Upper lobe of left lung (tissue), 4 donors: ENCODE data around the gene RAD50.

ENCODE experiments used
- POLR2AphosphoS5 ChIP-seq, 2 donors: sonication (generic); formaldehyde crosslinking; IDR thresholded peaks; one replicate each; pipeline ENCODE4 v1.5.1; 2017; ENCODE audit warnings: antibody characterized with exemption in 2 of 2
- TF ChIP-seq, protein P1 (sequence below), 6 experiments: fragments of 450-650 bp in 4 of 6; fragments of 200-600 bp in 2 of 6; sonication (generic) in 2 of 6; IDR thresholded peaks; one replicate each; pipeline ENCODE4 v1.5.1; 2016 to 2019; ENCODE audit warnings: antibody characterized with exemption in 6 of 6

DNA sequence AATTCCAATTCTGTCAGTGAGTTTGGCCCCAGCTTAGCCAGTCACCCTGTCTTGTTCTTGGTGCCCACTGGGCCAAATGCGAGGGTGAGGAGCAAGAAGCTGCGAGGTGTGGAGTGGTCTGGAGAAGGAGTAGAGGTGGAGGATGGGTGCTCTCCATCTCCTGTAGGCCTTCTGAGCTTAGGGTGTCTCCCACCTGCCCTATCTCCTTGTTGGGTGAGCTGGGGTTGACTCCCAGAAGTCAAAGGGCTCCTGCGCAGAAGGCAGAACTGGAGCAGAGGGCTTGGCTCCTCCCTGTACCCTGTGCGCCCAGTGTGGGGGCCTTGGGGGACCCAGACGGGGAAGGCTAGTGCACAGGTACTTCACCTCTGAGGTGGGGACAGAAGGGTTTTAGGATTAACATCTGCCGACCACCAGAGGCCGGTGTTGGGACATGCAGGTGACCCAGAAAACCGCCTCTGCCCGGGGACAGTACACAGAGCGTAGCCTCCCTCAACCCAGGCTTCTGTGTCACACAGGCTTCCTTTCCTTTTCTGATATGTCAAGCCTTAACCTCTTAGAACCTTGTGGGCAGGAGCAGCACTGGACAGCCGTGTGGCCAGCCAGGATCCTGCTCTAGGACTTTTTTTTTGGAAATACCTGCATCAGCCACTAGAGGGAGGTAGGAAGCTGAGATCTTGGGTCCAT is 30.3 kb upstream of the RAD50 start:
- TF ChIP-seq POLR2AphosphoS5 (IDR thresholded peaks at IDR 0.05), result no peak
- TF ChIP-seq, protein P1, sequence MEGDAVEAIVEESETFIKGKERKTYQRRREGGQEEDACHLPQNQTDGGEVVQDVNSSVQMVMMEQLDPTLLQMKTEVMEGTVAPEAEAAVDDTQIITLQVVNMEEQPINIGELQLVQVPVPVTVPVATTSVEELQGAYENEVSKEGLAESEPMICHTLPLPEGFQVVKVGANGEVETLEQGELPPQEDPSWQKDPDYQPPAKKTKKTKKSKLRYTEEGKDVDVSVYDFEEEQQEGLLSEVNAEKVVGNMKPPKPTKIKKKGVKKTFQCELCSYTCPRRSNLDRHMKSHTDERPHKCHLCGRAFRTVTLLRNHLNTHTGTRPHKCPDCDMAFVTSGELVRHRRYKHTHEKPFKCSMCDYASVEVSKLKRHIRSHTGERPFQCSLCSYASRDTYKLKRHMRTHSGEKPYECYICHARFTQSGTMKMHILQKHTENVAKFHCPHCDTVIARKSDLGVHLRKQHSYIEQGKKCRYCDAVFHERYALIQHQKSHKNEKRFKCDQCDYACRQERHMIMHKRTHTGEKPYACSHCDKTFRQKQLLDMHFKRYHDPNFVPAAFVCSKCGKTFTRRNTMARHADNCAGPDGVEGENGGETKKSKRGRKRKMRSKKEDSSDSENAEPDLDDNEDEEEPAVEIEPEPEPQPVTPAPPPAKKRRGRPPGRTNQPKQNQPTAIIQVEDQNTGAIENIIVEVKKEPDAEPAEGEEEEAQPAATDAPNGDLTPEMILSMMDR (IDR thresholded peaks at IDR 0.05), result peak; percentile 61 to 93 (median 74)
